NB4 (cell line): ENCODE data around the gene SDF4.

Experiments used
- DNase-seq: peaks from one replicate; pipeline ENCODE4 v3.0.0; 2010; ENCODE audit warnings: low read depth
- H3K4me3 ChIP-seq: one replicate; pipeline ENCODE4 v1.5.1; 2011; ENCODE audit warnings: mild to moderate bottlenecking, low read depth, low read length, moderate library complexity
- CTCF ChIP-seq: IDR thresholded peaks from one replicate; pipeline ENCODE4 v1.5.1; 2012; ENCODE audit warnings: low read depth, low read length
- MAX ChIP-seq: IDR thresholded peaks from 2 replicates; pipeline ENCODE4 v1.6.1; 2011; ENCODE audit warnings: low read depth, low read length
- MYC ChIP-seq: IDR thresholded peaks from 2 replicates; pipeline ENCODE4 v1.6.1; 2011; ENCODE audit warnings: low read depth, low read length
- POLR2A ChIP-seq: IDR thresholded peaks from 2 replicates; pipeline ENCODE4 v1.6.1; 2011; ENCODE audit warnings: mild to moderate bottlenecking; ENCODE audit not compliant: insufficient read length; ENCODE audit errors: extremely low read depth

Gene SDF4

GRCh38 chr1:1215881-1216605, 15.8 kb downstream of the SDF4 start:
- H3K4me3 ChIP-seq = no peak overlapping the region
- TF ChIP-seq CTCF = no peak
- no peak for TF ChIP-seq MYC
- TF ChIP-seq MAX = no peak
- no peak for TF ChIP-seq POLR2A
- no peak for DNase-seq

- no peak overlapping the region for H3K4me3 ChIP-seq
- DNase-seq = no peak
- TF ChIP-seq POLR2A (no peak), MYC (no peak), CTCF (no peak), MAX (no peak)
Observed at GRCh38 chr1:1215080-1215676, 16.6 kb downstream of the SDF4 start.

- TF ChIP-seq CTCF (no peak), MYC (peak; percentile 91), MAX (peak; percentile 89)
- peak; percentile 75 for DNase-seq
- H3K4me3 ChIP-seq = no peak within 1 kb of the TSS
Observed at GRCh38 chr1:1213345-1214265, 18.2 kb downstream of the SDF4 start, which contains the start of gene TNFRSF4. Gene TNFRSF4, minus strand, starts transcription at chr1:1214153. Its CDS starts 26 bp downstream, at chr1:1214127.

GRCh38 chr1:1212780-1213344, 18.9 kb downstream of the SDF4 start:
- TF ChIP-seq CTCF = no peak
- peak; percentile 65; the same call in 1 of the 2 replicates for TF ChIP-seq MYC
- TF ChIP-seq MAX = peak; percentile 65; the same call in 1 of the 2 replicates
- no peak for TF ChIP-seq POLR2A
- no peak overlapping the region for H3K4me3 ChIP-seq
- peak; percentile 90 for DNase-seq

GRCh38 chr1:1211541-1212441, 20.0 kb downstream of the SDF4 start:
- no peak for TF ChIP-seq POLR2A
- TF ChIP-seq MAX = no peak
- no peak for TF ChIP-seq MYC
- TF ChIP-seq CTCF = no peak

More at GRCh38 chr1:1211541-1212441, 20.0 kb downstream of the SDF4 start:
- peak; percentile 20 for DNase-seq
- H3K4me3 ChIP-seq = no peak overlapping the region
